ENCODE measurements around the gene CD300LF.

DNA sequence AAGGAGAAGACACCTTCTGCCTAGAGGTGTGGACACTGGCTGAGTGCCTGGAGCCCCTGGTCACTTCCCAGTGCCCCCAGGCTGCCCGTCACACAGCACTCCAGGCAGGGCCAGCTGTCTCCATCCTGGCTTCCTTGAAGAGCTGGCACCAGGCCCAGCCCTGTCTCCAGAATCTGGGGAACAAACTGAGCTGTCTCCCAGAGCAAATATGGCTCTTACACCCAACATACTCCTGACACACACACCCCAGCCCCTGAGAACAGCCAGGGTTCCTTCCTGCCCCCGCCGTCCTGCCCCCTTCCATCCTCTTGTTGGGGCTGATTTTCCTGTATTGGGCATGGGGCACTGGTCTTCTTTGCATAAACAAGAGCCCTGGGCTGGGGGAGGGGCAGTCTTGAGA lies 44.8 kb upstream of the CD300LF start:
- TF ChIP-seq EGR1 (IDR thresholded peaks at IDR 0.05; ENCODE audit: low read depth in 2 of 2) (no peak), NR2F2 (IDR thresholded peaks at IDR 0.05) (no peak), TAF1 (conservative IDR thresholded peaks at IDR 0.05) (no peak), JUND (IDR thresholded peaks at IDR 0.05) (no peak), RAD21 (IDR thresholded peaks at IDR 0.05) (no peak), RXRA (IDR thresholded peaks at IDR 0.05) (no peak), SP1 (IDR thresholded peaks at IDR 0.05) (no peak), FOXA1 (IDR thresholded peaks at IDR 0.05) (no peak)
- TF ChIP-seq, protein P1, sequence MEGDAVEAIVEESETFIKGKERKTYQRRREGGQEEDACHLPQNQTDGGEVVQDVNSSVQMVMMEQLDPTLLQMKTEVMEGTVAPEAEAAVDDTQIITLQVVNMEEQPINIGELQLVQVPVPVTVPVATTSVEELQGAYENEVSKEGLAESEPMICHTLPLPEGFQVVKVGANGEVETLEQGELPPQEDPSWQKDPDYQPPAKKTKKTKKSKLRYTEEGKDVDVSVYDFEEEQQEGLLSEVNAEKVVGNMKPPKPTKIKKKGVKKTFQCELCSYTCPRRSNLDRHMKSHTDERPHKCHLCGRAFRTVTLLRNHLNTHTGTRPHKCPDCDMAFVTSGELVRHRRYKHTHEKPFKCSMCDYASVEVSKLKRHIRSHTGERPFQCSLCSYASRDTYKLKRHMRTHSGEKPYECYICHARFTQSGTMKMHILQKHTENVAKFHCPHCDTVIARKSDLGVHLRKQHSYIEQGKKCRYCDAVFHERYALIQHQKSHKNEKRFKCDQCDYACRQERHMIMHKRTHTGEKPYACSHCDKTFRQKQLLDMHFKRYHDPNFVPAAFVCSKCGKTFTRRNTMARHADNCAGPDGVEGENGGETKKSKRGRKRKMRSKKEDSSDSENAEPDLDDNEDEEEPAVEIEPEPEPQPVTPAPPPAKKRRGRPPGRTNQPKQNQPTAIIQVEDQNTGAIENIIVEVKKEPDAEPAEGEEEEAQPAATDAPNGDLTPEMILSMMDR (IDR thresholded peaks at IDR 0.05; ENCODE audit: low read depth, low read length, missing input control), result no peak
- TF ChIP-seq, protein P2, sequence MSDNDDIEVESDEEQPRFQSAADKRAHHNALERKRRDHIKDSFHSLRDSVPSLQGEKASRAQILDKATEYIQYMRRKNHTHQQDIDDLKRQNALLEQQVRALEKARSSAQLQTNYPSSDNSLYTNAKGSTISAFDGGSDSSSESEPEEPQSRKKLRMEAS (IDR thresholded peaks at IDR 0.05), result no peak
- TF ChIP-seq, protein P3, sequence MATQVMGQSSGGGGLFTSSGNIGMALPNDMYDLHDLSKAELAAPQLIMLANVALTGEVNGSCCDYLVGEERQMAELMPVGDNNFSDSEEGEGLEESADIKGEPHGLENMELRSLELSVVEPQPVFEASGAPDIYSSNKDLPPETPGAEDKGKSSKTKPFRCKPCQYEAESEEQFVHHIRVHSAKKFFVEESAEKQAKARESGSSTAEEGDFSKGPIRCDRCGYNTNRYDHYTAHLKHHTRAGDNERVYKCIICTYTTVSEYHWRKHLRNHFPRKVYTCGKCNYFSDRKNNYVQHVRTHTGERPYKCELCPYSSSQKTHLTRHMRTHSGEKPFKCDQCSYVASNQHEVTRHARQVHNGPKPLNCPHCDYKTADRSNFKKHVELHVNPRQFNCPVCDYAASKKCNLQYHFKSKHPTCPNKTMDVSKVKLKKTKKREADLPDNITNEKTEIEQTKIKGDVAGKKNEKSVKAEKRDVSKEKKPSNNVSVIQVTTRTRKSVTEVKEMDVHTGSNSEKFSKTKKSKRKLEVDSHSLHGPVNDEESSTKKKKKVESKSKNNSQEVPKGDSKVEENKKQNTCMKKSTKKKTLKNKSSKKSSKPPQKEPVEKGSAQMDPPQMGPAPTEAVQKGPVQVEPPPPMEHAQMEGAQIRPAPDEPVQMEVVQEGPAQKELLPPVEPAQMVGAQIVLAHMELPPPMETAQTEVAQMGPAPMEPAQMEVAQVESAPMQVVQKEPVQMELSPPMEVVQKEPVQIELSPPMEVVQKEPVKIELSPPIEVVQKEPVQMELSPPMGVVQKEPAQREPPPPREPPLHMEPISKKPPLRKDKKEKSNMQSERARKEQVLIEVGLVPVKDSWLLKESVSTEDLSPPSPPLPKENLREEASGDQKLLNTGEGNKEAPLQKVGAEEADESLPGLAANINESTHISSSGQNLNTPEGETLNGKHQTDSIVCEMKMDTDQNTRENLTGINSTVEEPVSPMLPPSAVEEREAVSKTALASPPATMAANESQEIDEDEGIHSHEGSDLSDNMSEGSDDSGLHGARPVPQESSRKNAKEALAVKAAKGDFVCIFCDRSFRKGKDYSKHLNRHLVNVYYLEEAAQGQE (IDR thresholded peaks at IDR 0.05), result no peak
- TF ChIP-seq, protein P4, sequence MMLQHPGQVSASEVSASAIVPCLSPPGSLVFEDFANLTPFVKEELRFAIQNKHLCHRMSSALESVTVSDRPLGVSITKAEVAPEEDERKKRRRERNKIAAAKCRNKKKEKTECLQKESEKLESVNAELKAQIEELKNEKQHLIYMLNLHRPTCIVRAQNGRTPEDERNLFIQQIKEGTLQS (IDR thresholded peaks at IDR 0.05), result no peak

Data from liver (tissue), 3 donors.